DMS79 treated with DMSO at 0.1 percent for 48 hours (cell line): ENCODE data around the gene CNOT6.

Source experiments
- DNase-seq: peaks from one replicate; lab custom pipeline; 2025; lab: John Stamatoyannopoulos, UW

CNOT6 gene

GRCh38 chr5:180575571-180575970 lies 81.4 kb downstream of the CNOT6 start:
- DNase-seq: no peak

- no peak for DNase-seq
Measured at GRCh38 chr5:180580681-180581080, 86.5 kb downstream of the CNOT6 start.

GRCh38 chr5:180583738-180584137 lies 89.6 kb downstream of the CNOT6 start:
- DNase-seq: no peak

- no peak for DNase-seq
Measured at GRCh38 chr5:180586204-180586603, 92.0 kb downstream of the CNOT6 start.

GRCh38 chr5:180586870-180587269 lies 92.7 kb downstream of the CNOT6 start:
- DNase-seq: no peak

- peak; percentile 6 for DNase-seq
Measured at GRCh38 chr5:180589771-180590542, 95.8 kb downstream of the CNOT6 start.

GRCh38 chr5:180590543-180591310 lies 96.5 kb downstream of the CNOT6 start:
- no peak for DNase-seq

- DNase-seq: no peak
Measured at GRCh38 chr5:180591311-180591887, 97.2 kb downstream of the CNOT6 start, which contains the start of gene SCGB3A1. TSS of gene SCGB3A1 (minus strand) at chr5:180591499. CDS start at chr5:180591462, 37 bp downstream.

- no peak for DNase-seq
Measured at GRCh38 chr5:180592176-180592575, 98.0 kb downstream of the CNOT6 start.

- no peak for DNase-seq
Measured at GRCh38 chr5:180593446-180594206, 99.4 kb downstream of the CNOT6 start.

- DNase-seq: no peak
Measured at GRCh38 chr5:180594311-180595045, 100.3 kb downstream of the CNOT6 start.

GRCh38 chr5:180595046-180595379 lies 100.8 kb downstream of the CNOT6 start:
- no peak for DNase-seq

- no peak for DNase-seq
Measured at GRCh38 chr5:180595381-180596114, 101.4 kb downstream of the CNOT6 start.

- DNase-seq: no peak
Measured at GRCh38 chr5:180596115-180596667, 102.0 kb downstream of the CNOT6 start.

GRCh38 chr5:180596668-180597231 lies 102.6 kb downstream of the CNOT6 start:
- no peak for DNase-seq

- DNase-seq: no peak
Measured at GRCh38 chr5:180598316-180598701, 104.1 kb downstream of the CNOT6 start.

GRCh38 chr5:180598797-180599589 lies 104.8 kb downstream of the CNOT6 start:
- DNase-seq: no peak

- DNase-seq: no peak
Measured at GRCh38 chr5:180599590-180599914, 105.4 kb downstream of the CNOT6 start.

- DNase-seq: no peak
Measured at GRCh38 chr5:180599981-180600553, 105.9 kb downstream of the CNOT6 start.
